Measurements from ENCODE around the gene BNC2.

The BNC2 gene

GRCh38 chr9:16664211-16664610 is 206.3 kb downstream of the BNC2 start:
- no peaks in the 10 kb centered on the region for H3K27me3 ChIP-seq (ENCODE audit: insufficient read depth, low read length, poor library complexity)
- no peak overlapping the region for H3K18ac ChIP-seq (ENCODE audit: low read length)
- H3K4me1 ChIP-seq (ENCODE audit: control insufficient read depth, low read depth, low read length) = no peaks in the 10 kb centered on the region
- H3K27ac ChIP-seq (ENCODE audit: low read depth, low read length) = no peak overlapping the region
- no peak overlapping the region for H3K4me2 ChIP-seq (ENCODE audit: low read length)
- DNase-seq = no peak
- H2BK5ac ChIP-seq (ENCODE audit: low read length) = no peak overlapping the region
- H3K4ac ChIP-seq (ENCODE audit: low read depth, low read length) = no peak overlapping the region
- no peak overlapping the region for H3K4me3 ChIP-seq (ENCODE audit: low read length)
- no peak overlapping the region for H3K9ac ChIP-seq (ENCODE audit: low read length)
- H3K23ac ChIP-seq (ENCODE audit: low read length) = no peak overlapping the region
- H2BK120ac ChIP-seq (ENCODE audit: low read depth, low read length) = no peak overlapping the region
- H3K79me1 ChIP-seq (ENCODE audit: low read length) = no peaks in the 10 kb centered on the region
- WGBS (ENCODE audit: extremely low coverage, insufficient coverage, low lambda C conversion rate) = no CpG with 5 or more reads among the region's 2 CpGs
- H3K56ac ChIP-seq (ENCODE audit: low read length) = no peak overlapping the region
- no peaks in the 10 kb centered on the region for H3K79me2 ChIP-seq (ENCODE audit: control insufficient read depth, insufficient read depth, low read length)
- no peak overlapping the region for H4K8ac ChIP-seq (ENCODE audit: low read depth, low read length)
- H3K36me3 ChIP-seq (ENCODE audit: control insufficient read depth, insufficient read depth, low read length) = no peaks in the 10 kb centered on the region
- no peak overlapping the region for H2BK15ac ChIP-seq (replicated peaks; ENCODE audit: low read depth)
- no peak overlapping the region for H2AK5ac ChIP-seq (ENCODE audit: low read length)
- H4K5ac ChIP-seq (ENCODE audit: low read length) = no peak overlapping the region

GRCh38 chr9:16661816-16662215 is 208.7 kb downstream of the BNC2 start:
- Histone ChIP-seq H2BK5ac (ENCODE audit: low read length) (no peak overlapping the region), H3K18ac (ENCODE audit: low read length) (no peak overlapping the region), H3K9ac (ENCODE audit: low read length) (no peak overlapping the region), H2BK15ac (replicated peaks; ENCODE audit: low read depth) (no peak overlapping the region), H3K27me3 (ENCODE audit: insufficient read depth, low read length, poor library complexity) (no peaks in the 10 kb centered on the region), H3K4me3 (ENCODE audit: low read length) (no peak overlapping the region), H2AK5ac (ENCODE audit: low read length) (no peak overlapping the region), H3K27ac (ENCODE audit: low read depth, low read length) (no peak overlapping the region), H2BK120ac (ENCODE audit: low read depth, low read length) (no peak overlapping the region), H3K4me1 (ENCODE audit: control insufficient read depth, low read depth, low read length) (no peaks in the 10 kb centered on the region), H3K4ac (ENCODE audit: low read depth, low read length) (no peak overlapping the region), H4K8ac (ENCODE audit: low read depth, low read length) (no peak overlapping the region), H4K5ac (ENCODE audit: low read length) (no peak overlapping the region), H3K79me2 (ENCODE audit: control insufficient read depth, insufficient read depth, low read length) (no peaks in the 10 kb centered on the region), H3K36me3 (ENCODE audit: control insufficient read depth, insufficient read depth, low read length) (no peaks in the 10 kb centered on the region), H3K23ac (ENCODE audit: low read length) (no peak overlapping the region), H3K4me2 (ENCODE audit: low read length) (no peak overlapping the region), H3K79me1 (ENCODE audit: low read length) (no peaks in the 10 kb centered on the region), H3K56ac (ENCODE audit: low read length) (no peak overlapping the region)
- WGBS (ENCODE audit: extremely low coverage, insufficient coverage, low lambda C conversion rate) = no CpG with 5 or more reads among the region's 1 CpG
- no peak for DNase-seq

DNA sequence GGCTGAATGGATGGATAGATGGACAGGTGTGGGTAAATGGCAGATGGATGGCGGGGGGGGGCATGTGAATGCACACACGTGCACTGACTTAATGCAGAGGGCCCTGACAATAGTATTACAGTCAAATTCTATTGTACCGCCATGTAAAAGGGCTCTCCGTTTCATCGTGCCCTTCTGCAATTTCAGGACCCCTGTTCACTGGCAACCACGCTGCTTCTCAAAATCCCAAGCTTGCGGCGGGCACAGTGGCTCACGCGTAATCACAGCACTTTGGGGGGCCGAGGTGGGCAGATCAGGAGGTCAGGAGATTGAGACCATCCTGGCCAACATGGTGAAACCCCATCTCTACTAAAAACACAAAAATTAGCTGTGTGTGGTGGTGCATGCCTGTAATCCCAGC is 211.4 kb downstream of the BNC2 start:
- no peaks in the 10 kb centered on the region for H3K36me3 ChIP-seq (ENCODE audit: control insufficient read depth, insufficient read depth, low read length)
- H4K5ac ChIP-seq (ENCODE audit: low read length) = no peak overlapping the region
- H4K8ac ChIP-seq (ENCODE audit: low read depth, low read length) = no peak overlapping the region
- no peak overlapping the region for H2BK15ac ChIP-seq (replicated peaks; ENCODE audit: low read depth)
- no peak overlapping the region for H2BK5ac ChIP-seq (ENCODE audit: low read length)
- H3K4me1 ChIP-seq (ENCODE audit: control insufficient read depth, low read depth, low read length) = no peaks in the 10 kb centered on the region
- H3K56ac ChIP-seq (ENCODE audit: low read length) = no peak overlapping the region
- no peak overlapping the region for H3K4ac ChIP-seq (ENCODE audit: low read depth, low read length)
- H2AK5ac ChIP-seq (ENCODE audit: low read length) = no peak overlapping the region
- H3K4me3 ChIP-seq (ENCODE audit: low read length) = no peak overlapping the region
- no peak overlapping the region for H2BK120ac ChIP-seq (ENCODE audit: low read depth, low read length)
- no peaks in the 10 kb centered on the region for H3K79me1 ChIP-seq (ENCODE audit: low read length)
- H3K23ac ChIP-seq (ENCODE audit: low read length) = no peak overlapping the region
- no peak for DNase-seq
- H3K18ac ChIP-seq (ENCODE audit: low read length) = no peak overlapping the region
- H3K27me3 ChIP-seq (ENCODE audit: insufficient read depth, low read length, poor library complexity) = no peaks in the 10 kb centered on the region
- no peak overlapping the region for H3K9ac ChIP-seq (ENCODE audit: low read length)
- H3K4me2 ChIP-seq (ENCODE audit: low read length) = no peak overlapping the region
- H3K27ac ChIP-seq (ENCODE audit: low read depth, low read length) = no peak overlapping the region
- H3K79me2 ChIP-seq (ENCODE audit: control insufficient read depth, insufficient read depth, low read length) = no peaks in the 10 kb centered on the region
- WGBS (ENCODE audit: extremely low coverage, insufficient coverage, low lambda C conversion rate) = no CpG with 5 or more reads among the region's 11 CpGs

DNA sequence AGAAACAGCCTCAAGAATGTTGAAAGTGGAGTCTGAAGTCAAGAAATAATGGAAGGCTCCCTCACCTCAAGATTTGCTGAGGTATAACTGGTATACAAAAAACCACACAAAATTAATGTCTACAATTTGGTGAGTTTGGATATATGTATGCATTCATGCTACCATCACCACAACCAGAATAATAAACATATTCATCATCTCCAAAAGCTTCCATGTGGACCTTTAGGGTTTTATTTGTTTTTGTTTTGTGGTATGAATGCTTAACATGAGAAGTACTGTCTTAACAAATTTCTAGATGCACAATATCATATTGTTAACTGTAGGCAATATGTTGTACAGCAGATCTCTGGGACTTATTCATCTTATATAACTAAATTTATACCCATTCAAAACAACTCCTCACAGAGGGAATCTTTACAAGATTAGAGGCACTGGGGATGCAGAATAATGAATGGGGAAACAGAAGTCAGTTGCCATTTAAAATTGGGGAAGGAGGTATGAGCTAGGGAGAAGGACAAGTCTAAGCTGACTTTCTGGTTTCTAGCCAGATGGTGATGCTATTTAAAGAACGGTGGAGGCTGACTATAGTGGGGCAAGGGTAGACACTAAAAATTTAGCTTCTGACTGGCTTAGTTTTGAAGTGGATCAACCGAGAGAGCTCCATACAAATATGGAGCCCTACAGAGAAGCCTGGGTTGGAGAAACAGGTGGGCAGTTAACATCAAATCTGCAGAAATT is 213.9 kb downstream of the BNC2 start:
- H3K4me2 ChIP-seq (ENCODE audit: low read length) = no peak overlapping the region
- no peak overlapping the region for H3K27ac ChIP-seq (ENCODE audit: low read depth, low read length)
- no peak overlapping the region for H4K5ac ChIP-seq (ENCODE audit: low read length)
- no peak overlapping the region for H3K9ac ChIP-seq (ENCODE audit: low read length)
- H3K79me2 ChIP-seq (ENCODE audit: control insufficient read depth, insufficient read depth, low read length) = no peaks in the 10 kb centered on the region
- H3K4ac ChIP-seq (ENCODE audit: low read depth, low read length) = no peak overlapping the region
- no peak for DNase-seq
- H3K23ac ChIP-seq (ENCODE audit: low read length) = no peak overlapping the region
- no peak overlapping the region for H3K56ac ChIP-seq (ENCODE audit: low read length)
- H2AK5ac ChIP-seq (ENCODE audit: low read length) = no peak overlapping the region
- H2BK5ac ChIP-seq (ENCODE audit: low read length) = no peak overlapping the region
- WGBS (ENCODE audit: extremely low coverage, insufficient coverage, low lambda C conversion rate) = no CpG with 5 or more reads among the region's 2 CpGs
- H3K36me3 ChIP-seq (ENCODE audit: control insufficient read depth, insufficient read depth, low read length) = no peaks in the 10 kb centered on the region
- no peaks in the 10 kb centered on the region for H3K4me1 ChIP-seq (ENCODE audit: control insufficient read depth, low read depth, low read length)
- no peaks in the 10 kb centered on the region for H3K27me3 ChIP-seq (ENCODE audit: insufficient read depth, low read length, poor library complexity)
- no peaks in the 10 kb centered on the region for H3K79me1 ChIP-seq (ENCODE audit: low read length)
- no peak overlapping the region for H3K18ac ChIP-seq (ENCODE audit: low read length)
- no peak overlapping the region for H4K8ac ChIP-seq (ENCODE audit: low read depth, low read length)
- no peak overlapping the region for H2BK15ac ChIP-seq (replicated peaks; ENCODE audit: low read depth)
- H2BK120ac ChIP-seq (ENCODE audit: low read depth, low read length) = no peak overlapping the region
- H3K4me3 ChIP-seq (ENCODE audit: low read length) = no peak overlapping the region

- Histone ChIP-seq H2BK15ac (replicated peaks; ENCODE audit: low read depth) (no peak overlapping the region), H3K27ac (ENCODE audit: low read depth, low read length) (no peak overlapping the region), H3K23ac (ENCODE audit: low read length) (no peak overlapping the region), H3K18ac (ENCODE audit: low read length) (no peak overlapping the region), H3K36me3 (ENCODE audit: control insufficient read depth, insufficient read depth, low read length) (no peaks in the 10 kb centered on the region), H3K27me3 (ENCODE audit: insufficient read depth, low read length, poor library complexity) (no peaks in the 10 kb centered on the region), H3K4ac (ENCODE audit: low read depth, low read length) (no peak overlapping the region), H3K79me1 (ENCODE audit: low read length) (no peaks in the 10 kb centered on the region), H2BK5ac (ENCODE audit: low read length) (no peak overlapping the region), H3K56ac (ENCODE audit: low read length) (no peak overlapping the region), H3K4me1 (ENCODE audit: control insufficient read depth, low read depth, low read length) (no peaks in the 10 kb centered on the region), H3K4me2 (ENCODE audit: low read length) (no peak overlapping the region), H2BK120ac (ENCODE audit: low read depth, low read length) (no peak overlapping the region), H4K8ac (ENCODE audit: low read depth, low read length) (no peak overlapping the region), H3K9ac (ENCODE audit: low read length) (no peak overlapping the region), H3K4me3 (ENCODE audit: low read length) (no peak overlapping the region), H2AK5ac (ENCODE audit: low read length) (no peak overlapping the region), H3K79me2 (ENCODE audit: control insufficient read depth, insufficient read depth, low read length) (no peaks in the 10 kb centered on the region), H4K5ac (ENCODE audit: low read length) (no peak overlapping the region)
- no peak for DNase-seq
- no CpG with 5 or more reads among the region's 3 CpGs for WGBS (ENCODE audit: extremely low coverage, insufficient coverage, low lambda C conversion rate)
These were observed 215.8 kb downstream of the BNC2 start for GRCh38 chr9:16654596-16655126.
